SU-DHL-6 (cell line): Measurements from ENCODE around the gene FAM47E.

Experiments
- H2AFZ ChIP-seq: fragments of 200-600 bp; sonication (generic); 2 replicates; pipeline ENCODE4 v1.6.1; 2014; ENCODE audit warnings: low read depth, mild to moderate bottlenecking, moderate library complexity, mixed read lengths, antibody characterized with exemption, low read length; ENCODE audit not compliant: severe bottlenecking
- H3F3A ChIP-seq: fragments of 200-600 bp; shearing (Covaris generic); 2 replicates; pipeline ENCODE4 v1.6.0; 2016; ENCODE audit warnings: antibody characterized with exemption, mild to moderate bottlenecking; ENCODE audit not compliant: insufficient read depth
- H3K27ac ChIP-seq: fragments of 200-600 bp; sonication (generic); 2 replicates; pipeline ENCODE4 v1.5.1; 2016; ENCODE audit warnings: low read depth, mild to moderate bottlenecking, low read length, moderate library complexity, mixed read lengths
- H3K27me3 ChIP-seq: fragments of 200-600 bp; sonication (generic), shearing (Covaris generic); 2 replicates; pipeline ENCODE4 v1.6.0; 2014; ENCODE audit warnings: mild to moderate bottlenecking, low read length
- H3K36me3 ChIP-seq: fragments of 200-600 bp; sonication (generic); 2 replicates; pipeline ENCODE4 v1.6.1; 2014; ENCODE audit warnings: mild to moderate bottlenecking, low read length, mixed read lengths
- H3K4me2 ChIP-seq: fragments of 300-600, 200-600 bp; shearing (Covaris generic), sonication (generic); 2 replicates; pipeline ENCODE4 v1.6.0; 2014; ENCODE audit warnings: low read length, low read depth, mild to moderate bottlenecking; ENCODE audit not compliant: poor library complexity, severe bottlenecking
- H3K4me3 ChIP-seq: fragments of 200-600 bp; sonication (generic); 2 replicates; pipeline ENCODE4 v1.5.1; 2014; ENCODE audit warnings: antibody characterized with exemption, low read length, mild to moderate bottlenecking, mixed read lengths; ENCODE audit not compliant: insufficient read depth, poor library complexity, severe bottlenecking
- H3K79me2 ChIP-seq: fragments of 200-600 bp; sonication (generic); 2 replicates; pipeline ENCODE4 v1.6.1; 2014; ENCODE audit warnings: mild to moderate bottlenecking, low read length, moderate library complexity; ENCODE audit not compliant: insufficient read depth
- H3K9ac ChIP-seq: fragments of 200-600 bp; sonication (generic); 2 replicates; pipeline ENCODE4 v1.7.0; 2014; ENCODE audit warnings: mild to moderate bottlenecking, low read length
- H3K9me2 ChIP-seq: fragments of 200-600 bp; sonication (generic); replicated peaks from 2 replicates; pipeline ENCODE4 v1.6.1; 2014; ENCODE audit warnings: low read length; ENCODE audit not compliant: insufficient read depth
- H3K9me3 ChIP-seq: fragments of 200-600 bp; sonication (generic); 2 replicates; pipeline ENCODE4 v1.6.1; 2014; ENCODE audit warnings: low read length, mixed read lengths; ENCODE audit not compliant: insufficient read depth
- H4K20me1 ChIP-seq: fragments of 200-600 bp; sonication (generic); 2 replicates; pipeline ENCODE4 v1.6.1; 2014; ENCODE audit warnings: low read depth, mild to moderate bottlenecking, antibody characterized with exemption, low read length, moderate library complexity, mixed read lengths
- CTCF ChIP-seq: fragments of 200-600 bp; sonication (generic); IDR thresholded peaks from one replicate; pipeline ENCODE4 v1.5.1; 2017; ENCODE audit warnings: antibody characterized with exemption, mild to moderate bottlenecking, low read length, moderate library complexity; ENCODE audit not compliant: insufficient read depth, poor library complexity, severe bottlenecking
- EZH2phosphoT487 ChIP-seq: fragments of 200-600 bp; sonication (generic), shearing (Covaris generic); conservative IDR thresholded peaks from 2 replicates; pipeline ENCODE4 v1.6.1; 2018; ENCODE audit warnings: mild to moderate bottlenecking, antibody characterized with exemption, low read length, moderate library complexity, mixed read lengths

The FAM47E gene

GRCh38 chr4:76301068-76301774 lies 49.7 kb downstream of the FAM47E start:
- Histone ChIP-seq H3K4me2 (no peak overlapping the region), H3K79me2 (no peaks in the 10 kb centered on the region), H3K9me2 (no peaks in the 10 kb centered on the region), H3F3A (no peaks in the 10 kb centered on the region), H3K9ac (no peak overlapping the region), H3K36me3 (no peaks in the 10 kb centered on the region), H3K27ac (no peak overlapping the region), H3K4me3 (no peak overlapping the region), H3K9me3 (no peaks in the 10 kb centered on the region), H2AFZ (no peak overlapping the region), H3K27me3 (no peaks in the 10 kb centered on the region), H4K20me1 (no peaks in the 10 kb centered on the region)
- no peak for TF ChIP-seq CTCF

DNA sequence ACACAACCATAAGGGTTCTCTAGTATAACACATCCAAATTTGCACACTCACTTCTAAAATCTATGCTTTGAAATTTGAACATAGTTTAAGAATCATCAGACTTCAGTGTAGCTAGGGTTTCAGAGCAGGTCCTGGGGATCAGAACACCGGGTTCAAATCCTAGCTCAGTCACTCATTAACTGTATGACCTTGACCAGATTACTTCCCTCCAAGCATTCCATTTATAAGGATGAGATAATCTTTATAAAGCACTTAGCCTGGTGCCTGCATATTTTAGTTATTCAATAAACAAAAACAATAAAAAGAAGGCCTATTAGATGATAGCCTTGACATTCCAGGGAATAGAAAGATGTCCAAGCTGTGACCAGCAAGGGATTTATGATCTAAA lies 50.2 kb downstream of the FAM47E start:
- no peak overlapping the region for H2AFZ ChIP-seq
- no peaks in the 10 kb centered on the region for H3F3A ChIP-seq
- H3K36me3 ChIP-seq: no peaks in the 10 kb centered on the region
- H3K9me3 ChIP-seq: no peaks in the 10 kb centered on the region
- no peaks in the 10 kb centered on the region for H3K79me2 ChIP-seq
- no peak overlapping the region for H3K4me3 ChIP-seq
- no peak overlapping the region for H3K9ac ChIP-seq
- H4K20me1 ChIP-seq: no peaks in the 10 kb centered on the region
- H3K9me2 ChIP-seq: no peaks in the 10 kb centered on the region
- no peak for TF ChIP-seq CTCF
- no peak for TF ChIP-seq EZH2phosphoT487
- no peak overlapping the region for H3K27ac ChIP-seq
- no peaks in the 10 kb centered on the region for H3K27me3 ChIP-seq
- H3K4me2 ChIP-seq: no peak overlapping the region

GRCh38 chr4:76302826-76303438 lies 51.4 kb downstream of the FAM47E start:
- H3K4me3 ChIP-seq: no peak overlapping the region
- no peak overlapping the region for H3K9ac ChIP-seq
- no peaks in the 10 kb centered on the region for H3K36me3 ChIP-seq
- TF ChIP-seq EZH2phosphoT487: no peak
- no peak for TF ChIP-seq CTCF
- no peak overlapping the region for H3K4me2 ChIP-seq
- no peak overlapping the region for H2AFZ ChIP-seq
- no peak overlapping the region for H3K27ac ChIP-seq
- H3K27me3 ChIP-seq: no peaks in the 10 kb centered on the region
- H4K20me1 ChIP-seq: no peaks in the 10 kb centered on the region
- H3F3A ChIP-seq: no peaks in the 10 kb centered on the region
- H3K79me2 ChIP-seq: no peaks in the 10 kb centered on the region
- H3K9me2 ChIP-seq: no peaks in the 10 kb centered on the region
- H3K9me3 ChIP-seq: no peaks in the 10 kb centered on the region
